ENCODE measurements around the gene CCDC50.

CCDC50 gene

DNA sequence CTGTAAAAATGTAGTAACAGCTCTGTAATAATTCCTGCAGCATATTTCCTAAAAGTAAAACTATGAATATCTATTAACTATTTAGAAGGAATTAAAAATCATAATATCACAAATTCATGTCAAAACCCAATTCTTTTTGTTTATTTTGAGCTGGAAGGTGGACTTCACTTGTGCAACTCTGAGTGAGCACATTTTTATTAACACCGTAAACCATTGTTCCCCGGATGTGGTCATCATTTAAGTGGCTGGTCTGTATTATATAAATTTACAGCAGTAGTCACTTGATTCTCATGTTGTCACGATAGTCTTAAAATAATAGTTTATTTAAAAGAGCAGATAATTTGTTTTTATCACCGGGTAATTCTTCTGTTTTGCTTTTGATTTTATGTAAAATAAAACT is 44.1 kb downstream of the CCDC50 start:
- Histone ChIP-seq H3K27me3 (ENCODE audit: control insufficient read depth in 1 of 2, insufficient read depth in 2 of 2, low read length in 2 of 2) (no peaks in the 10 kb centered on the region), H3K9ac (ENCODE audit: low read depth in 1 of 2, low read length in 2 of 2) (no peak overlapping the region), H3K9me3 (ENCODE audit: control insufficient read depth in 1 of 2, low read length in 2 of 2) (no peaks in the 10 kb centered on the region), H3K36me3 (ENCODE audit: control insufficient read depth in 1 of 2, insufficient read depth in 2 of 2, low read length in 2 of 2) (peaks cover 15 to 26% of the 10 kb centered on the region in 2 donors), H3K4me1 (ENCODE audit: control insufficient read depth in 1 of 2, insufficient read depth in 2 of 2, low read length in 2 of 2) (no peaks in the 10 kb centered on the region), H3K4me3 (ENCODE audit: low read depth in 1 of 2, low read length in 2 of 2) (no peak overlapping the region), H3K27ac (ENCODE audit: low read depth, low read length) (no peak overlapping the region)

DNA sequence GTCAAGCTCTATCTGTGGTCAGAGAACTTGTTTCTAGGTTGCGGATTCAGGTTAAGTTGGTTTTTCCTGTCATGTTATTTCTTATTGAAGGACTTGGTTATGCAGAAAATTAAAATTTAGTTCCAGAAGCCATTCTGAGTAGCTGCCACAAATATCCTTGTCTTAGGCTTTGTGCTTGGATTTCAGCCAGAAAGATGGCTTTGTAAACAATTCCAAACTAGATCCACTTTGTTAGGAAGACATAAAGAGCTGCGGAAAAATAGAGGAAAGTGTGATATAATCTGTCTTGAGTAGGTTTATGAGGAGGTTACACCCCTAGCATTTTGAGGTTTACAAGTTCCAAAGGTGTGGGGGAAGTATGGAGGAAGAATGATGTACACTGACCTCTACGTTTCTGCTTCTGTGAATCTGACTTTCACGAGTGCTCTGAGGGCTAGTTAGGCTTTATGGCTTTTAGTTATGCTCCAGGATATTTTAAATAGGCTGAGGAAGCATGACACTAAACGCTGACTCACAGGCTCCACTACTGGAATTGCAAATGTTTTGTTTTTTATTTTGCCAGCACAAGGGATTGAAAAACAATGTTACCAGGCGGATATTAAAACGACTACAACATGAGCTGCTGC is 47.4 kb downstream of the CCDC50 start:
- no peaks in the 10 kb centered on the region for H3K27me3 ChIP-seq (ENCODE audit: control insufficient read depth in 1 of 2, insufficient read depth in 2 of 2, low read length in 2 of 2)
- H3K9ac ChIP-seq (ENCODE audit: low read depth in 1 of 2, low read length in 2 of 2), result no peak overlapping the region
- H3K27ac ChIP-seq (ENCODE audit: low read depth, low read length), result no peak overlapping the region
- no peaks in the 10 kb centered on the region for H3K4me1 ChIP-seq (ENCODE audit: control insufficient read depth in 1 of 2, insufficient read depth in 2 of 2, low read length in 2 of 2)
- peaks cover 11 to 26% of the 10 kb centered on the region in 2 donors for H3K36me3 ChIP-seq (ENCODE audit: control insufficient read depth in 1 of 2, insufficient read depth in 2 of 2, low read length in 2 of 2)
- H3K4me3 ChIP-seq (ENCODE audit: low read depth in 1 of 2, low read length in 2 of 2), result no peak overlapping the region
- no peaks in the 10 kb centered on the region for H3K9me3 ChIP-seq (ENCODE audit: control insufficient read depth in 1 of 2, low read length in 2 of 2)

DNA sequence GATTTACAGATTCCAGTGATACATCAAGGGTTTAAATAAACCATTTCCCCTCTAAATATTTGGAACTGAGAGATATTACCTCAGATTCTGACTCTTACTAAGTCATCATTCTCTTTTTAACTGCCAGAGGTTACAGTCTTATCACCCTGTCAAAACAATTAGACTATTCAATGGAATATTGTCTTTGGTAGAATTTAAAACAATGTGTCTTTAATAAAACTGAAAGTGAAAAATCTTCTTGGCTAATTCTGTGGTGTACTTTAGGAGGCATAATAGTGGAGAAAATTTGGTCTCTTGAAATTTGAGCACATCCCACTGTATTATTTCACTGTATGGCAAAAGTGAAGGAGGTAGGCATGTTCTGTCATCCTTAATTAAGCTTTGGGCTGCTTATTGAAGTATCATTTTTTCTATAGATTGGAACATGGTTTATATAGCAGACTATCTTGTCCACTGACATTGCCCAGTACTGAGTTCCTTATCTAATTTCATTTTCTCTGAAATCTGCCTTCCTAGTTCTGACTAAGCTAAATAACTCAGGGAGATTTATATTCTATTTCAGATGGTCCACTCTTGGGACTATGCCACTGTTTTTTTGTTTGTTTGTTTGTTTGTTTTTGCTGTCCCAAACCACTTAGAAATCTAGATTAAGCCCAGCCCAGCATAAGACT is 49.1 kb downstream of the CCDC50 start:
- Histone ChIP-seq H3K27me3 (ENCODE audit: control insufficient read depth in 1 of 2, insufficient read depth in 2 of 2, low read length in 2 of 2) (no peaks in the 10 kb centered on the region), H3K9me3 (ENCODE audit: control insufficient read depth in 1 of 2, low read length in 2 of 2) (no peaks in the 10 kb centered on the region), H3K36me3 (ENCODE audit: control insufficient read depth in 1 of 2, insufficient read depth in 2 of 2, low read length in 2 of 2) (peaks cover 15 to 42% of the 10 kb centered on the region in 2 donors), H3K9ac (ENCODE audit: low read depth in 1 of 2, low read length in 2 of 2) (no peak overlapping the region), H3K27ac (ENCODE audit: low read depth, low read length) (no peak overlapping the region), H3K4me3 (ENCODE audit: low read depth in 1 of 2, low read length in 2 of 2) (no peak overlapping the region), H3K4me1 (ENCODE audit: control insufficient read depth in 1 of 2, insufficient read depth in 2 of 2, low read length in 2 of 2) (no peaks in the 10 kb centered on the region)

DNA sequence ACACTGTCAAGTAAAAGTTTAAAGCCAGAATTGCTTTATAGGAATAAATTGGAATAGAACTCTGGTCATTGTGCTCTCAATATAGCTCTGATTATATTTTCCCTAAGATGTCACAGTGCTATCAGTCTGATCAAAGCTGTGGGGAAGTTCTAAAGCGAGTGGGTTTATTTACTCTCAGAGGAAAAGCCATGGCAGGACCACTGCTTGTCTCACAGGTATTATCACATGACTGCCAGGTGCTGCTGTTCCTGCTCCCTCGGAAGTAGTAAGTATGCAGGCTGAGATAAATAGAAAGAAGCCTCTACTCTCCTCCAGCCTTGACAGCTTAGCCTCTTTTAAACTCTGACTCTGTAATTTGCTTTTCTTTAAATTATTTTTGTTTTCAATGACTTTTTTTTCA is 50.3 kb downstream of the CCDC50 start:
- H3K4me1 ChIP-seq (ENCODE audit: control insufficient read depth in 1 of 2, insufficient read depth in 2 of 2, low read length in 2 of 2), result no peaks in the 10 kb centered on the region
- H3K36me3 ChIP-seq (ENCODE audit: control insufficient read depth in 1 of 2, insufficient read depth in 2 of 2, low read length in 2 of 2), result peaks cover 15 to 44% of the 10 kb centered on the region in 2 donors
- no peaks in the 10 kb centered on the region for H3K9me3 ChIP-seq (ENCODE audit: control insufficient read depth in 1 of 2, low read length in 2 of 2)

DNA sequence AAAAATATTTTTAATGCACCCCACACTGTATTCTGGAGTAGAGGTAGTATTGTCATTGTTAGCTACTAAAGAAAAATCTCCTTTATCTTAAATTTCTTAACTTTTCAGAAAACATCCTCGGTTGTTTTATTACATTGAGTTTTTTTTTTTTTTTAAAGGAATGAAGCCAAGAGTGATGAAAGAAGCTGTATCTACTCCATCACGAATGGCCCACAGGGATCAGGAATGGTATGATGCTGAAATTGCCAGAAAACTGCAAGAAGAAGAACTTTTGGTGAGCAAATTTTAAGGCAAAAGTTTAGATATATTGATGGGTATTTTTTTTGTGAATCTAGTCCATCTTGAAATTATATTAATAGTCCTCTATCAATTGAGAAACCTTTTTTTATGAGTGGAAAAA is 50.8 kb downstream of the CCDC50 start:
- Histone ChIP-seq H3K36me3 (ENCODE audit: control insufficient read depth in 1 of 2, insufficient read depth in 2 of 2, low read length in 2 of 2) (peaks cover 14 to 44% of the 10 kb centered on the region in 2 donors), H3K27ac (ENCODE audit: low read depth, low read length) (no peak overlapping the region), H3K4me3 (ENCODE audit: low read depth in 1 of 2, low read length in 2 of 2) (no peak overlapping the region), H3K4me1 (ENCODE audit: control insufficient read depth in 1 of 2, insufficient read depth in 2 of 2, low read length in 2 of 2) (no peaks in the 10 kb centered on the region), H3K9me3 (ENCODE audit: control insufficient read depth in 1 of 2, low read length in 2 of 2) (no peaks in the 10 kb centered on the region), H3K27me3 (ENCODE audit: control insufficient read depth in 1 of 2, insufficient read depth in 2 of 2, low read length in 2 of 2) (no peaks in the 10 kb centered on the region), H3K9ac (ENCODE audit: low read depth in 1 of 2, low read length in 2 of 2) (no peak overlapping the region)

More for the DNA sequence above, 50.3 kb downstream of the CCDC50 start:
- Histone ChIP-seq H3K27ac (ENCODE audit: low read depth, low read length) (no peak overlapping the region), H3K9ac (ENCODE audit: low read depth in 1 of 2, low read length in 2 of 2) (no peak overlapping the region), H3K4me3 (ENCODE audit: low read depth in 1 of 2, low read length in 2 of 2) (no peak overlapping the region), H3K27me3 (ENCODE audit: control insufficient read depth in 1 of 2, insufficient read depth in 2 of 2, low read length in 2 of 2) (no peaks in the 10 kb centered on the region)

DNA sequence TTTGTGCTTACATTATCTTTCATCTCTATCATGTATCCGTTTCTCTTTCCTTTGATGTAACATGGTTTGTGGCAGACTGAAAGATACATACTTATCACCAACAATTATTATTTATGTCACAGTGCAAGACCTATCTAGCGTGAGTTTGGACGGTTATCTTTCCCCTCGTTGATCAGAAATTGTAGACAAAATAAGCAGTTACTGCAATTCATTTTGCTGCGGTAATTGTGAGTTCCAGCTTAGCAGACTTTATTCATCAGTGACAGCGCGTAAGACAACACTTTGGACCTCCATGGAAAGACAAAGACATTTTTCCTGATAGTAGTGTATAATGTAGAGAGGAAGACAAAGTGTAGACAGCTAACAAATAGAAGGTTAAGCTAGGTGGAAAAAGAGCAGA is 52.1 kb downstream of the CCDC50 start:
- no peaks in the 10 kb centered on the region for H3K9me3 ChIP-seq (ENCODE audit: control insufficient read depth in 1 of 2, low read length in 2 of 2)
- peaks cover 4 to 38% of the 10 kb centered on the region in 2 donors for H3K36me3 ChIP-seq (ENCODE audit: control insufficient read depth in 1 of 2, insufficient read depth in 2 of 2, low read length in 2 of 2)
- no peak overlapping the region for H3K9ac ChIP-seq (ENCODE audit: low read depth in 1 of 2, low read length in 2 of 2)
- H3K27ac ChIP-seq (ENCODE audit: low read depth, low read length), result no peak overlapping the region
- no peaks in the 10 kb centered on the region for H3K27me3 ChIP-seq (ENCODE audit: control insufficient read depth in 1 of 2, insufficient read depth in 2 of 2, low read length in 2 of 2)
- no peaks in the 10 kb centered on the region for H3K4me1 ChIP-seq (ENCODE audit: control insufficient read depth in 1 of 2, insufficient read depth in 2 of 2, low read length in 2 of 2)
- no peak overlapping the region for H3K4me3 ChIP-seq (ENCODE audit: low read depth in 1 of 2, low read length in 2 of 2)

DNA sequence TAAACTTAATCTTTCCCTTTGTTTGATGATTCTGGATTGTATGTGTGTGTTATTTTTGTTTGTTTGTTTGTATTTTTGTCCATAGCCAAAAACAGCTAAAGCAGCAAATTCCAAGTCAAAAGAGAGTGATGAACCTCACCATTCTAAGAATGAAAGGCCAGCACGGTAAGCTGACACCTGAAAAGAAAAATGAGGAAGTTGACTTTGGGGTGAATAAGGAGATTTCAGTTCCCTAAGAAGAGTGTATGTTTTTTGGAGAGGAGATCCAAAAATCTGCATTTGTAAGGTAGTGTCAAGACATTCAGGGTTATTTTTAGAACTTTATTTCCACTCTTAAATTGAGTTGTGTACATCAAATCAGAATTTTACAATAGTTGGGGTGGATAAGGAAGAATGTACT is 53.5 kb downstream of the CCDC50 start:
- H3K9ac ChIP-seq (ENCODE audit: low read depth in 1 of 2, low read length in 2 of 2), result no peak overlapping the region
- H3K9me3 ChIP-seq (ENCODE audit: control insufficient read depth in 1 of 2, low read length in 2 of 2), result no peaks in the 10 kb centered on the region
- no peak overlapping the region for H3K4me3 ChIP-seq (ENCODE audit: low read depth in 1 of 2, low read length in 2 of 2)
- H3K4me1 ChIP-seq (ENCODE audit: control insufficient read depth in 1 of 2, insufficient read depth in 2 of 2, low read length in 2 of 2), result no peaks in the 10 kb centered on the region
- no peak overlapping the region for H3K27ac ChIP-seq (ENCODE audit: low read depth, low read length)
- no peaks in the 10 kb centered on the region for H3K27me3 ChIP-seq (ENCODE audit: control insufficient read depth in 1 of 2, insufficient read depth in 2 of 2, low read length in 2 of 2)
- H3K36me3 ChIP-seq (ENCODE audit: control insufficient read depth in 1 of 2, insufficient read depth in 2 of 2, low read length in 2 of 2), result peaks cover 4 to 38% of the 10 kb centered on the region in 2 donors

DNA sequence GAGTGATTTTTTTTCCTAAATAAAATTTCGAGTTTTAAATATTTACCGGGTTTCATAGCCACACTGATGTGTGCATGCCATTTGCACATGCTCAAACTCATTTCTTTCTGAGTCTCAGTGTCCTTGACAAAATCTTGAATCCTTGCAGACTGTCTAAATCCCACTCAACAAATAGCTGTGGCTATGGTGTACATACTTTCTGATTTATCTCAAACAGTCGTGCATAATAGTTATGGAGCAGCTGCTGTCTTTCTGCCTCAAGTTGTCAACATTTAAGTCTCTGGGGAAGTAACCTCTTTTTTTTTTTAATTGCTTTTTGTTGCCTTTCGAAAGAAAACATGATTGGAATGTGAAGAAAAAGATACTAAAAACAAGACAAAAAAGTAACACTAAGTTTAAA is 53.9 kb downstream of the CCDC50 start:
- no peaks in the 10 kb centered on the region for H3K27me3 ChIP-seq (ENCODE audit: control insufficient read depth in 1 of 2, insufficient read depth in 2 of 2, low read length in 2 of 2)
- no peak overlapping the region for H3K9ac ChIP-seq (ENCODE audit: low read depth in 1 of 2, low read length in 2 of 2)
- no peak overlapping the region for H3K27ac ChIP-seq (ENCODE audit: low read depth, low read length)
- no peaks in the 10 kb centered on the region for H3K9me3 ChIP-seq (ENCODE audit: control insufficient read depth in 1 of 2, low read length in 2 of 2)
- H3K4me1 ChIP-seq (ENCODE audit: control insufficient read depth in 1 of 2, insufficient read depth in 2 of 2, low read length in 2 of 2), result no peaks in the 10 kb centered on the region
- no peak overlapping the region for H3K4me3 ChIP-seq (ENCODE audit: low read depth in 1 of 2, low read length in 2 of 2)
- peaks cover 4 to 38% of the 10 kb centered on the region in 2 donors for H3K36me3 ChIP-seq (ENCODE audit: control insufficient read depth in 1 of 2, insufficient read depth in 2 of 2, low read length in 2 of 2)

DNA sequence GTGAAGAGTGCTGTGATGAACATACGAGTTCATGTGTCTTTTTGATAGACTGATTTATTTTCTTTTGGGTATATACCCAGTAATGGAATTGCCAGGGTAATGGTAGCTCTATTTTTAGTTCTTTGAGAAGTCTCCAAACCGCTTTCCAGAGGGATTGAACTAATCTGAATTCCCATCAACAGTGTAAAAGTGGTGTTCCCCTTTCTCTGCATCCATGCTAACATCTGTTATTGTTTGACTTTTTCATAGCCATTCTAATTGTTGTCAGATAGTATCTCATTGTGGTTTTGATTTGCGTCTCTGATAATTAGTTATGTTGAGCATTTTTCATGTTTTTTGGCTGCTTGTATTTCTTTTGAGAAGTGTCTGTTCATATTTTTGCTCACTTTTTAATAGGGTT is 55.9 kb downstream of the CCDC50 start:
- H3K4me3 ChIP-seq (ENCODE audit: low read depth in 1 of 2, low read length in 2 of 2), result no peak overlapping the region
- H3K9ac ChIP-seq (ENCODE audit: low read depth in 1 of 2, low read length in 2 of 2), result no peak overlapping the region
- H3K9me3 ChIP-seq (ENCODE audit: control insufficient read depth in 1 of 2, low read length in 2 of 2), result no peaks in the 10 kb centered on the region
- no peaks in the 10 kb centered on the region for H3K27me3 ChIP-seq (ENCODE audit: control insufficient read depth in 1 of 2, insufficient read depth in 2 of 2, low read length in 2 of 2)
- no peak overlapping the region for H3K27ac ChIP-seq (ENCODE audit: low read depth, low read length)
- no peaks in the 10 kb centered on the region for H3K4me1 ChIP-seq (ENCODE audit: control insufficient read depth in 1 of 2, insufficient read depth in 2 of 2, low read length in 2 of 2)
- H3K36me3 ChIP-seq (ENCODE audit: control insufficient read depth in 1 of 2, insufficient read depth in 2 of 2, low read length in 2 of 2), result peaks cover 4 to 42% of the 10 kb centered on the region in 2 donors

DNA sequence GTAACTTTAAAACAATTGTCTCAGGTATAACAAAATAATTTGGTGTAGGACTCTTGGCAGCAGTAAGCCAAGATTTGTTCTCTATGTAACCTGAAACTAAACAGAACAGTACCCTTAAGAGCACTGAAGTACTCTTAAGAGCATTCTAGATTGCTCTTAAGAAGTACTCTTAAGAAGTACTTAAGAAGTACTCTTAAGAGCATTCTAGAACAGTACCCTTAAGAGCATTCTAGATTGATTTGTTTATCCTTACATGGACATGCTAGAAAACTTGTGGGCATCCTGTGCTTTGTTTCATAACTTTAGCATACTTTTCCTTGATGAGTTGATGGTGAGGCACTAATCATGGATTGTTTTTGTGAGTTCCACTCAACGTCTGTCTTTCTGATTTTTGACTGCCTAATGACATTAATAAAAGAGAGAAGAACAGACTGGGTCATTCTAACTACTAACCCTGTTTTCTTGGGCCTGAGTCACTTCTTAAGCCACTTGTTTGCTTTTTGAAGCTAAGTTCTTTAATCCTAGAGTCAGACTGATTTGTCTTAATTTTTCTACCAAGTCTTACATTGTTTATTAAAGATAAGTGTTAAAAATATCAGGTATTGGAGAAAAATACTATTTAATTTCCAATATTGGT is 58.4 kb downstream of the CCDC50 start:
- Histone ChIP-seq H3K27ac (ENCODE audit: low read depth, low read length) (no peak overlapping the region), H3K4me3 (ENCODE audit: low read depth in 1 of 2, low read length in 2 of 2) (no peak overlapping the region), H3K36me3 (ENCODE audit: control insufficient read depth in 1 of 2, insufficient read depth in 2 of 2, low read length in 2 of 2) (peaks cover 0 to 18% of the 10 kb centered on the region in 2 donors), H3K9ac (ENCODE audit: low read depth in 1 of 2, low read length in 2 of 2) (no peak overlapping the region), H3K27me3 (ENCODE audit: control insufficient read depth in 1 of 2, insufficient read depth in 2 of 2, low read length in 2 of 2) (no peaks in the 10 kb centered on the region), H3K9me3 (ENCODE audit: control insufficient read depth in 1 of 2, low read length in 2 of 2) (no peaks in the 10 kb centered on the region), H3K4me1 (ENCODE audit: control insufficient read depth in 1 of 2, insufficient read depth in 2 of 2, low read length in 2 of 2) (no peaks in the 10 kb centered on the region)
